NCI-H187 (cell line): Measurements from ENCODE around the gene APBA1.

ENCODE experiments used
- DNase-seq, 2 experiments: peaks; one replicate each; lab custom pipeline; 2025; lab: John Stamatoyannopoulos, UW

Gene APBA1

GRCh38 chr9:69657269-69657668 lies 14.9 kb downstream of the APBA1 start:
- DNase-seq, result no peak

GRCh38 chr9:69655065-69655464 lies 17.1 kb downstream of the APBA1 start:
- no peak for DNase-seq

- no peak for DNase-seq
Observed at GRCh38 chr9:69653261-69653660, 18.9 kb downstream of the APBA1 start.

- DNase-seq, result no peak
Observed at GRCh38 chr9:69649566-69650250, 22.5 kb downstream of the APBA1 start.

DNA sequence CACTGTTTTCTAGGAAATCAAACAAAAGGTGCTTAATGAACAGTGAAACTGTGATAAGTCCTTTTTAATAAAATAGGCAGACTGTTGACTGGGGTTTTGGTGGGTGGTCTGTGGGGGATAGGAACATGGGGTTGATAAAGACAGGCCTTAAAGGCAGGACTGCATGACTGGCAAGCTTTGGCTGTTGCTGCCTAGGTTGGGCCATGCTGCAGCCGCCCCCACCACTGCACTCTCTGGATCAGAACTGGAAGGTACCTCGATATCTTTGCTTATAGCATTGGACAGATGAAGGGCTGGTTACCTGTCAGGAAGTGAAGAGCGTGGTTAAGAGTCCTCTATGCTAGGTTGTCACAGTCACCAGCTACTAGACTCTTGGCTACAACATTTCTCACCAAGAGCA lies 24.4 kb downstream of the APBA1 start:
- no peak for DNase-seq

DNA sequence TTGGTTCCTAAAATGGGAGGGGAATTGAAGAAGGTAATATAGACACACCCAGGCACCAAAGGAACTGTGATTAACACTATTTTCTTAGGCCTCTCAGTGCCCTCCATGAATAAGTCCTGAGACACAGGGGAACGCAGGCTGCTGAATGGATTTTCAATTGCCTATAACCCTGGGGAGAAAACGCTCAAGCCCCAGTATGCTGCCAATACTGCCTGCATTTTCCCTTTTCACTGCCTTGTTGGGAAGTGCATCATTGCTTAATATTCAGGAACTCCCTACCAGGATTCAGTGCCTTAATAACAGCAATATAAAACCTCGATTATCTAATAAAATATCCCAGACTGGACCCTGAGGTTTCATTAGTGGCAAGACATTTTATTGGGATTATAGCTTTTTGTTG lies 25.4 kb downstream of the APBA1 start:
- no peak for DNase-seq

- DNase-seq, result no peak
Observed at GRCh38 chr9:69645488-69645887, 26.7 kb downstream of the APBA1 start.

- no peak for DNase-seq
Observed at GRCh38 chr9:69643098-69643497, 29.1 kb downstream of the APBA1 start.

GRCh38 chr9:69637817-69638200 lies 34.4 kb downstream of the APBA1 start:
- no peak for DNase-seq

- DNase-seq, result no peak
Observed at GRCh38 chr9:69637193-69637816, 34.9 kb downstream of the APBA1 start.

DNA sequence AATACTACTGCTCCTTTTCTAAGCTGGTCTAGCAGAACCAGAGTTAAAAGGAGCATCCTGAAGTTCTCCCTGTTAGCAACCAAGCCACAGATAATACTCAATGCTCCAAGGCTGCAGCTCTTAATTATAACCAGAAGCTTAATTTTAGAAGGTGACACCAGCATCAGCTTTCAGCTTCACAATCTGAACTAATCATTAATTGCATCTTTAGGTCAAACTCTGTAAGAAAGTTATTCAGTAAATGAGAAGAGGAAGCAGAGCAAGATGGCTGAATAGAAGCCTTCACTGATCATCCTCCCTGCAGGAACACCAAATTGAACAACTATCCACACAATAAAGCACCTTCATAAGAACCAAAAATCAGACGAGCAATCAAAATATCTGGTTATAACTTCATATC lies 38.5 kb downstream of the APBA1 start:
- no peak for DNase-seq

DNA sequence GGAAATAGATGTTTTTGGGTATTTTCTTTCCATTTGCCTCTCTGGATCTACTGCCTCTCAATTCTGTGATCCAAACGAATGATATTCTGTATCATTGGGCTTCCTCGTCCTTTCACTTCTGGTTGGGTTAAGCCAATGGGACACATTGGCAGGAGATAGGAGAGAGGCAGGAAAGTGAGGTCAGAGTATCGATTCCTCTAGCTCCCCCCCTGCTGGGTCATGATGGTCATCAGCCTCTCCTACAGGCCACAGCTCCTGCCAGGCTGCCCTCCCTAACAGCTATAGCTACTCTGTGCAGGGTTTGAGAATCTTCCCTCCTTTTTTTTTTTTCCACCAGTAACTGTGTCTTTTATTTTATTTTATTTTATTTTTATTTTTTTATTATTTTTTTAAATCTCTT lies 39.4 kb downstream of the APBA1 start:
- no peak for DNase-seq

DNA sequence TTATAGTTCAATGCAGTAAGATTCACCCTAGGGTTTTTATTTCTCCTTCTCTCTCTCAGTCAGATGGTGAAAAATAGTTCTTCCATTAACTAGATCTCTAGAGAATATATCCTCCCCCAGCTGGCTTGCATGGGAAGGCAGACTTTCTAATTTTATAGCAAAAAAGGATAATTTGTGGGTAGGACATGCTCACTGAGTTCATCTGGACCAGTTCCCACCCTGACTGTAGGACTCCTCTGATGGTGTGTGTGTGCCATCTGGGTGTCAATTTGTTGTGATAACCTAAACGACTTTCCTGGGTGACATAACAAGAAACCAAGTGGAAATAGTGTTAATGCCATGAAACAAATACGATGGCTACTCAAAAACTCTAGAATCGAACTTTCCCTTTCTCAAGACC lies 44.9 kb downstream of the APBA1 start:
- no peak for DNase-seq

- no peak for DNase-seq
Observed at GRCh38 chr9:69623276-69623675, 48.9 kb downstream of the APBA1 start.

- no peak for DNase-seq
Observed at GRCh38 chr9:69622676-69623075, 49.5 kb downstream of the APBA1 start.

- DNase-seq, result no peak
Observed at GRCh38 chr9:69621730-69622460, 50.3 kb downstream of the APBA1 start.

DNA sequence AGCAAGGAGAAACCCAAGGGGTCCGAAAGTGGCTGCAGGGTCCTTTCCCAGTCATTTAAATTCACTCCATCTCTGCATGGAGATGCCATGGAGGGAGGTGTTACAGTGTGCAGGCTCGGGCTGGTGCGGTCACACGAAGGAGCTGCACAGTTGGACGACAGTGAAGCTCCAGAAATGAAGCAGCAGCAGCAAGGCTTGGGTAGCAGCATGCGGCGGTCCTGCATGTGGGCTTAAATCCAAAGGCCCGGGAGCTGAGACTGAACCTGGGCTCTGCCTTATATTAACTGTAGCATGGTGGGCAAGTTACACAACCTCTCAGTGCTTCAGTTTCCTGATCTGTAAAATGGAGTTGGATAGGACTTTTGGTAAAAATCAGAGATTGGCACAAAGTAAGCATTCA lies 51.4 kb downstream of the APBA1 start:
- DNase-seq, result no peak

GRCh38 chr9:69619233-69619632 lies 52.9 kb downstream of the APBA1 start:
- DNase-seq, result no peak

DNA sequence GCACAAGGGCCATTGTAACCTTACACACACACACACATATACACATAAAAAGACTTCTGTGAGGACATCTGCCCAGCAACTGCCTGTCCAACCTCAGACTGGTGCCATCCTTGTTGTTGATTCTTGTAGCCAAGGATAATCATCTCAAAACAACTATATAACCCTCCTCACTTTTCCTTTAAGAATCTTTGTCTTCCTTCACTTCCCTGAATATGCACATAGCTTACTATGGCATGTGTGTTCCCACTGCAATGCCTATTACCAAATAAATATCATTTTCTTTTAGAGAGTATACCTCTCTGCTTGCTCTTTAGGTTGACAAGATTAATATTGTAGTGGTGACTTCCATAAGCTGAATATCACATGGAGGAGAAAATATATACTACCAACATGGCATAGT lies 55.2 kb downstream of the APBA1 start:
- DNase-seq, result no peak

DNA sequence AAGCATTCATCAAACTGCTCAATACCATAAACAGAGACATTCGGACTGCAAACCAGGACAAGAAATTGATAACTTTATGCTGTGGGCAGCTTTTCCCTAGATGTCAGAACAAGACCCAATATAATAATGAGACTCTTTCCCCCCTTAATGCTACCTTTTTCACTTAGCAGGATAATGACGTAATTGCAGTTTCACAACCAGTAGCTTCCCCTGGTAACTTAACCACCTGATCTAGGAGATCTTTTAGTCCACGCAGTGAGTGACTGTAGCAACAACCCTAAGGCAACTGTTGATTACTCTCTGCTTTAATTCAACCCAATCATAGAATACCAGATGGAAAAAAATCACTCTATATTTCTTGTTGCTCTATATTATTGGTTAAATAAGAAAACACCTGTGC lies 56.3 kb downstream of the APBA1 start:
- no peak for DNase-seq

DNA sequence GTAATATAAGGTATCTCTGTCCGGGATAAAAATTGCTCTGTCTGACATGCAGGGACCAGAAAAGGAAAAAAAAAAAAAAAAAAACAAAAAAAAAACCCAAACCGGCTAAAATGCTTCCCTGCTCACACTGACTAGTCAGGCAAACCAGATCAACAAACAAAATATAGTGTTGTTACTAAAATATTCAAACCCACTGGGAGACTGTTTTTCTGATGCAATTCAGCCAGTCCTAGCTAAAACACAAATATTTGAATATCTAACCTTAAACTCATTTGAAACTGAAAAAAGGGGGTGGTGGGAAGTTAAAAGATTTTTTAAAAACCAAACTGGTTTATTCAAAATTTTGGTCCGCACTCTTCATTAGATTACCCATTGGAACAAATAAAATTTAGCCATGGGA lies 61.0 kb downstream of the APBA1 start:
- DNase-seq, result no peak

DNA sequence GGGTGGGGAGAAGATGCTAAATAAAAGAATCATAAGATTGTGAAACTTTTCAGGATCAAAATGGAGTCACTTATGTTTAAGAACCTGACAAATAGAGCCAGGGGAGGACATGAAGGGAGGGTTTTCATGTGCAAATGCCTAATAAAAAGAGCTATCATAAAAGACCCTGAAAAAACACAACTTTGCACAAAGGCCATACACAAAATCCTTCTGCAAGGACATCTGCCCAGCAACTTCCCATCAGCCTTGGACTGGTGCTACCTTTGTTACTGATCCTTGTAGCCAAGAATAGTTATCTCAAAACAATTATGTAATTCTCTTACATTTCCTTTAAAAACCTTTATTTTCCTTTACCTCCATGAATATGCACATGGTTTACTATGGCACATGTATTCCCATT lies 63.0 kb downstream of the APBA1 start:
- no peak for DNase-seq

GRCh38 chr9:69606089-69606488 lies 66.1 kb downstream of the APBA1 start:
- no peak for DNase-seq
